B cell (primary cell): ENCODE measurements around the gene MESP1. TPM values are rescaled to one million over a fixed set of nuclear protein-coding genes. Genes with fewer than 3 reads are reported as not detected.

Experiments used
- ATAC-seq: fragments of 200-7000 bp; cut with Tn5 transposase; one replicate; pipeline ENCODE4 v1.10.0; 2021; ENCODE audit warnings: low read depth, mild to moderate bottlenecking, moderate number of reproducible peaks, moderate library complexity
- CTCF ChIA-PET: fragments of 350-600 bp; sonication (Branson Sonifier 250); formaldehyde crosslinking; loops from one replicate; lab custom pipeline; 2021; ENCODE audit warnings: antibody characterized with exemption, inconsistent platforms; lab: Charles Lee
- POLR2A ChIA-PET: fragments of 350-600 bp; sonication (Branson Sonifier 250); formaldehyde crosslinking; loops from one replicate; lab custom pipeline; 2021; ENCODE audit warnings: antibody characterized with exemption; lab: Charles Lee
- DNase-seq: peaks from one replicate; pipeline ENCODE4 v3.0.0; 2013
- H2AFZ ChIP-seq: 2 replicates; pipeline ENCODE4 v1.6.1; 2012; ENCODE audit warnings: mild to moderate bottlenecking, low read depth, low read length; ENCODE audit not compliant: insufficient read depth, poor library complexity, severe bottlenecking
- H3K27ac ChIP-seq, 2 donors: 1 replicate in 1 of 2; 2 replicates in 1 of 2; pipeline ENCODE4 v1.5.1; 2012 to 2013; ENCODE audit warnings: low read length in 2 of 2, mild to moderate bottlenecking in 2 of 2, moderate library complexity in 1 of 2
- H3K27me3 ChIP-seq, 4 experiments: fragments of 200-600 bp in 1 of 4; sonication (generic) in 1 of 4; replicated peaks in 1 of 4; 1 replicate in 2 of 4; 2 replicates in 2 of 4; pipeline versions ENCODE4 v1.6.1 to v1.7.0; 2013 to 2016; ENCODE audit warnings: low read length in 3 of 4, mild to moderate bottlenecking in 2 of 4, mixed read lengths in 1 of 4, moderate library complexity in 1 of 4; ENCODE audit not compliant: insufficient read depth in 4 of 4, control insufficient read depth in 3 of 4; ENCODE audit errors: control extremely low read depth in 1 of 4
- H3K36me3 ChIP-seq, 2 experiments: replicated peaks in 1 of 2; 1 replicate in 1 of 2; 2 replicates in 1 of 2; pipeline versions ENCODE4 v1.6.1 to v1.7.1; 2013; ENCODE audit warnings: low read length in 1 of 2; ENCODE audit not compliant: insufficient read depth in 2 of 2, control insufficient read depth in 1 of 2; ENCODE audit errors: control extremely low read depth in 1 of 2, extremely low read depth in 1 of 2
- H3K4me1 ChIP-seq, 2 donors: fragments of 200-600 bp in 1 of 2; sonication (generic) in 1 of 2; 1 replicate in 1 of 2; 2 replicates in 1 of 2; pipeline versions ENCODE4 v1.5.1 to v1.6.1; 2013 to 2017; ENCODE audit warnings: low read length in 2 of 2; ENCODE audit not compliant: control insufficient read depth in 2 of 2, insufficient read depth in 2 of 2
- H3K4me2 ChIP-seq: replicated peaks from 2 replicates; pipeline ENCODE3; 2012; ENCODE audit warnings: mild to moderate bottlenecking, low read depth, low read length; ENCODE audit not compliant: poor library complexity, severe bottlenecking
- H3K4me3 ChIP-seq, 5 experiments: fragments of 200-600 bp in 1 of 5; sonication (generic) in 1 of 5; 1 replicate in 3 of 5; 2 replicates in 2 of 5; pipeline versions ENCODE4 v1.5.1 to v1.7.0; 2011 to 2016; ENCODE audit warnings: low read length in 4 of 5, mild to moderate bottlenecking in 4 of 5, low read depth in 2 of 5, control low read depth in 1 of 5, moderate library complexity in 1 of 5; ENCODE audit not compliant: insufficient read depth in 1 of 5; ENCODE audit errors: control extremely low read depth in 1 of 5, extremely low read depth in 1 of 5
- H3K79me2 ChIP-seq: fragments of 200-600 bp; sonication (generic); one replicate; pipeline ENCODE4 v1.6.0; 2016; ENCODE audit warnings: low read length; ENCODE audit not compliant: control insufficient read depth, insufficient read depth
- H3K9ac ChIP-seq: fragments of 200-600 bp; sonication (generic); 2 replicates; pipeline ENCODE4 v1.6.1; 2017; ENCODE audit warnings: mild to moderate bottlenecking, low read length, moderate library complexity
- H3K9me3 ChIP-seq, 3 donors: one replicate each; pipeline versions ENCODE4 v1.6.1 to v1.7.1; 2013; ENCODE audit warnings: low read length in 2 of 3; ENCODE audit not compliant: control insufficient read depth in 2 of 3, insufficient read depth in 1 of 3; ENCODE audit errors: control extremely low read depth in 1 of 3
- H4K20me1 ChIP-seq: 2 replicates; pipeline ENCODE4 v1.6.0; 2012; ENCODE audit warnings: mild to moderate bottlenecking, low read length; ENCODE audit not compliant: insufficient read depth, control insufficient read depth, poor library complexity, severe bottlenecking
- H3K27ac Mint-ChIP-seq: one replicate; pipeline ENCODE4 v1.8.0; 2021; ENCODE audit warnings: mixed read lengths
- H3K27me3 Mint-ChIP-seq: one replicate; pipeline ENCODE4 v1.8.0; 2021; ENCODE audit warnings: mixed read lengths
- H3K4me1 Mint-ChIP-seq: one replicate; pipeline ENCODE4 v1.8.0; 2021; ENCODE audit warnings: mixed read lengths
- H3K4me3 Mint-ChIP-seq: one replicate; pipeline ENCODE4 v1.8.0; 2021; ENCODE audit warnings: mixed read lengths
- H3K9me3 Mint-ChIP-seq: one replicate; pipeline ENCODE4 v1.8.0; 2022; ENCODE audit warnings: mixed read lengths; ENCODE audit not compliant: insufficient read depth
- CTCF ChIP-seq: fragments of 200-600 bp; IDR thresholded peaks from one replicate; pipeline ENCODE4 v1.8.0; 2022; ENCODE audit warnings: antibody characterized with exemption, mild to moderate bottlenecking
- EZH2 ChIP-seq: IDR thresholded peaks from 2 replicates; pipeline ENCODE4 v1.6.1; 2012; ENCODE audit warnings: borderline replicate concordance, low read depth, mild to moderate bottlenecking, moderate library complexity, low read length; ENCODE audit not compliant: insufficient read depth, poor library complexity, severe bottlenecking
- WGBS: methylation state at CpG from one replicate; pipeline ENCODE4 v1.1.5; 2013; ENCODE audit warnings: missing lambda C conversion rate; ENCODE audit not compliant: insufficient coverage; 5-methylcytosine and 5-hydroxymethylcytosine counted together
- intact Hi-C: fragments of 100-400 bp; cut with micrococcal nuclease; formaldehyde crosslinking; loops from one replicate; pipeline ENCODE4 v1.10.0; 2022
- polyA plus RNA-seq: library from polyadenylated mRNA; depleted of rRNA; stranded (reverse); fragments of >200 nt; gene quantifications from 2 replicates; pipeline ENCODE4 v1.2.3, GENCODE V29; 2012
- total RNA-seq, 2 donors: library from RNA; stranded (reverse); fragments of 120-200 nt in 1 of 2; gene quantifications; 1 replicate in 1 of 2; 2 replicates in 1 of 2; pipeline versions ENCODE4 v1.2.3 to v1.2.4, GENCODE V29; 2013 to 2022

The MESP1 gene
- total and polyA plus RNA-seq, 2 donors (not counting 1 experiment from before 2014, with no cell fraction given), result 0.25 to 0.49 TPM

- peaks cover 8% of the 10 kb centered on the region for H3K27me3 Mint-ChIP-seq
- H3K9me3 ChIP-seq, result no peaks in the 10 kb centered on the region
- no peak overlapping the region for H3K4me3 Mint-ChIP-seq
- H3K27ac Mint-ChIP-seq, result no peak overlapping the region
- no peak overlapping the region for H3K4me2 ChIP-seq
- peaks cover 3% of the 10 kb centered on the region for H3K4me1 Mint-ChIP-seq
- WGBS, result 91% methylated on average over 8 of the region's 8 CpGs
- intact Hi-C loops, result no loop called here
- H3K36me3 ChIP-seq, result no peaks in the 10 kb centered on the region
- H3K79me2 ChIP-seq, result no peaks in the 10 kb centered on the region
- H3K9ac ChIP-seq, result no peak overlapping the region
- DNase-seq (no peak), ATAC-seq (no peak)
- peaks cover 0 to 2% of the 10 kb centered on the region in 2 donors for H3K4me1 ChIP-seq
- TF ChIP-seq EZH2 (no peak), CTCF (no peak)
- no peaks in the 10 kb centered on the region for H4K20me1 ChIP-seq
- POLR2A ChIA-PET, result no interaction called here
- H3K27ac ChIP-seq, result no peak overlapping the region
- H3K4me3 ChIP-seq, result no peak overlapping the region
- CTCF ChIA-PET, result interaction anchor here (4.7 kb wide), 1 partner anchor 132 kb away, joined by 93 read pairs; no protein-coding TSS in a partner anchor
- H3K27me3 ChIP-seq, result no peaks in the 10 kb centered on the region
- H2AFZ ChIP-seq, result no peak overlapping the region
- no peaks in the 10 kb centered on the region for H3K9me3 Mint-ChIP-seq
Measured at GRCh38 chr15:89743011-89743410, 8.0 kb downstream of the MESP1 start.

GRCh38 chr15:89740137-89740536 lies 10.9 kb downstream of the MESP1 start:
- Histone ChIP-seq H3K9me3 (no peaks in the 10 kb centered on the region), H3K36me3 (no peaks in the 10 kb centered on the region), H3K4me2 (peak overlapping the region; percentile 43), H2AFZ (peak overlapping the region; percentile 73), H4K20me1 (no peaks in the 10 kb centered on the region), H3K27me3 (peaks cover 0 to 4% (median 0%) of the 10 kb centered on the region in 4 experiments), H3K27ac (no peak overlapping the region), H3K9ac (no peak overlapping the region), H3K4me3 (no peak overlapping the region), H3K79me2 (no peaks in the 10 kb centered on the region), H3K4me1 (peaks cover 0 to 2% of the 10 kb centered on the region in 2 donors)
- no CpG with 5 or more reads among the region's 8 CpGs for WGBS
- H3K4me3 Mint-ChIP-seq, result peak overlapping the region; percentile 41
- ChIA-PET CTCF (interaction anchor here (0.6 to 4.7 kb wide), 20 partner anchors 8 to 1532 kb away, joined by 3 to 93 read pairs (median 4); partner anchors contain the start of genes AP3S2 and MESP1), POLR2A (no interaction called here)
- no peak overlapping the region for H3K27ac Mint-ChIP-seq
- DNase-seq (peak; percentile 82), ATAC-seq (peak; percentile 87)
- intact Hi-C loops, result loop anchor here (1.0 kb wide), 4 partner anchors 135 to 346 kb away; partner anchors contain the start of gene AP3S2
- H3K27me3 Mint-ChIP-seq, result peaks cover 25% of the 10 kb centered on the region
- peaks cover 3% of the 10 kb centered on the region for H3K4me1 Mint-ChIP-seq
- no peaks in the 10 kb centered on the region for H3K9me3 Mint-ChIP-seq
- TF ChIP-seq EZH2 (no peak), CTCF (peak; percentile 96)
